NCI-H774 (cell line): Measurements from ENCODE around the gene RASAL1.

Experiments used
- DNase-seq: peaks from one replicate; lab custom pipeline; 2025; lab: John Stamatoyannopoulos, UW

Gene RASAL1

GRCh38 chr12:113056631-113057488 lies 78.7 kb downstream of the RASAL1 start, which contains the start of gene DTX1:
DTX1 (plus strand) TSS chr12:113056730; CDS start chr12:113058193, 1,463 bp downstream.
- DNase-seq = no peak

GRCh38 chr12:113056381-113056630 lies 79.3 kb downstream of the RASAL1 start:
- no peak for DNase-seq

GRCh38 chr12:113055594-113056380 lies 79.8 kb downstream of the RASAL1 start:
- DNase-seq = no peak

- no peak for DNase-seq
These were observed 80.5 kb downstream of the RASAL1 start for GRCh38 chr12:113054948-113055486.

GRCh38 chr12:113052326-113052725 lies 83.2 kb downstream of the RASAL1 start:
- no peak for DNase-seq

GRCh38 chr12:113051759-113052158 lies 83.8 kb downstream of the RASAL1 start:
- DNase-seq = no peak

- DNase-seq = no peak
These were observed 84.8 kb downstream of the RASAL1 start for GRCh38 chr12:113050795-113051194.

GRCh38 chr12:113049976-113050742 lies 85.4 kb downstream of the RASAL1 start:
- DNase-seq = no peak
